HG03571 (cell line): ENCODE measurements around the gene TRPV6.

Source experiments
- ATAC-seq: cut with Tn5 transposase; IDR thresholded peaks from one replicate; pipeline ENCODE4 v1.9.1; 2021; ENCODE audit not compliant: unreplicated experiment

Gene TRPV6

GRCh38 chr7:142870147-142870559, 15.4 kb downstream of the TRPV6 start:
- no peak for ATAC-seq

DNA sequence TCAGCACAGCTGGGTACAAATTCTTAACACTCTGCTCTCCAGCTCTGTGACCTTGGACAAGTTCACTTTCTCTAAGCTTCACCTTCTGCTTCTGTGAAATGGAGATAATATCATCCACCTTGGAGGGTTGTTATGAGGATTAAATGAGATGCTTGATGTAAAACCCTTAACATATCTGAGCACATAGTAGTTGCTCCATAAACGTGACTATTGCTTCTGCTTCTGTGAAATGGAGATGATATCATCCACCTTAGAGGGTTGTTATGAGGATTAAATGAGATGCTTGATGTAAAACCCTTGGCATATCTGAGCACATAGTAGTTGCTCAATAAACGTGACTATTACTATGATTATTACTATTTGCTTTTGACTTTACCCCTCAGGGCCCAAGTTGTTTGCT, 16.1 kb downstream of the TRPV6 start:
- ATAC-seq = no peak

GRCh38 chr7:142868986-142869415, 16.5 kb downstream of the TRPV6 start:
- ATAC-seq = no peak

DNA sequence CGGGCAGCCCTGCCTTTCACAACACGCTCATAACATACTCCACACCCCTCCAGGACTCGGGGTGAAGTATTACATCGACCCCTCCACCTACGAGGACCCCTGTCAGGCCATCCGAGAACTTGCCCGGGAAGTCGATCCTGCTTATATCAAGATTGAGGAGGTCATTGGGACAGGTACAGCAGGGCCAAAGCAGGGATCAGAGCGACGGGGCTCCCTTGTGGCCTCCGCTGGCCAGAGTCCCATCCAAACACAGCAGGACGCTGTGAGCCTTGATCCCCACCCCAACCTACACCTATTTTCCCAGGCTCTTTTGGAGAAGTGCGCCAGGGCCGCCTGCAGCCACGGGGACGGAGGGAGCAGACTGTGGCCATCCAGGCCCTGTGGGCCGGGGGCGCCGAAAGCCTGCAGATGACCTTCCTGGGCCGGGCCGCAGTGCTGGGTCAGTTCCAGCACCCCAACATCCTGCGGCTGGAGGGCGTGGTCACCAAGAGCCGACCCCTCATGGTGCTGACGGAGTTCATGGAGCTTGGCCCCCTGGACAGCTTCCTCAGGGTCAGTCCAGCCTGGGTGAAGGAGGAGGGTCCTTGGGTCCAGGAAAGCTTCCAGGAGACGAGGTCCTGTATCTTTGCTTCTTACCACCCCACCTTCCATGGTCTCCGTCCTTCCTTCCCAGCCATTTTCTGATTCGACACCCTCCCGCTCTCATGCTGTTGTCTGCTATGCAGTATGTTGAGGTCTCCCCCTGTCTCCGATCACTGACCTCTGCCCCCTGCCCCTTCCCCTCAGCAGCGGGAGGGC, 17.2 kb downstream of the TRPV6 start:
- ATAC-seq = no peak

DNA sequence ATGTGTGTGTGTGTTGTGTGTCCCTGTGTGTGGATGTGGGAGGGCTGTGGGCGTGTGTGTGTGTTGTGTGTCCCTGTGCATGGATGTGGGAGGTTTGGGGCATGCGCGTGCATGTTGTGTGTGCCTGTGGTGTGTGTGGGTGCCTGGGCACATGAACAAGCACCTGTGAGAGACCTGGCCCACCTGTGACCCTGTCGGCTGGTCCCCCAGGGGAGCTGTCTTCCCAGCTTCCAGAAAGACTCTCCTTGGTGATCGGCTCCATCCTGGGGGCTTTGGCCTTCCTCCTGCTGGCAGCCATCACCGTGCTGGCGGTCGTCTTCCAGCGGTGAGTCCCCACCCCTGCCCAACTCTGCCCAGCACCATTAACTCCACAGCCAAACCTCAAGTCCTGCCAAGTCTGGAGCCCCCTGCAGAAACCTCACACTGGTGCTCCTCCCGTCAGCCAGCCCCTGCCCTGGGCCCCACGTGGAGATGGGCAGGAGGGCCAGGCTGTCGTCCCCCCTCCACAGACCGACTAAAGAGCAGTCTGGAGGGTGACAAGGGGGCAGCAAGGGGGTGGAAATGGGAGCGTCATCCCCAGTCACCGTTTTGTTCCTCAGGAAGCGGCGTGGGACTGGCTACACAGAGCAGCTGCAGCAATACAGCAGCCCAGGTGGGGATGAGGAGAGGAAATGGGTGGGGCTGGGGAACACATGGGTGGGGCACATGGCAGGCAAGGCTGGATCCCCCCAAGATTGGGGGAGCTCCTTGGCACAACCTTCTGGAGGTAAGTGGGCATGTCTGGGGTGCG, 18.0 kb downstream of the TRPV6 start:
- no peak for ATAC-seq

GRCh38 chr7:142867097-142867378, 18.5 kb downstream of the TRPV6 start:
- no peak for ATAC-seq

GRCh38 chr7:142866361-142867096, 19.0 kb downstream of the TRPV6 start:
- no peak for ATAC-seq

- no peak for ATAC-seq
These were observed 19.8 kb downstream of the TRPV6 start for GRCh38 chr7:142865766-142866165.

GRCh38 chr7:142864980-142865747, 20.4 kb downstream of the TRPV6 start:
- no peak for ATAC-seq

DNA sequence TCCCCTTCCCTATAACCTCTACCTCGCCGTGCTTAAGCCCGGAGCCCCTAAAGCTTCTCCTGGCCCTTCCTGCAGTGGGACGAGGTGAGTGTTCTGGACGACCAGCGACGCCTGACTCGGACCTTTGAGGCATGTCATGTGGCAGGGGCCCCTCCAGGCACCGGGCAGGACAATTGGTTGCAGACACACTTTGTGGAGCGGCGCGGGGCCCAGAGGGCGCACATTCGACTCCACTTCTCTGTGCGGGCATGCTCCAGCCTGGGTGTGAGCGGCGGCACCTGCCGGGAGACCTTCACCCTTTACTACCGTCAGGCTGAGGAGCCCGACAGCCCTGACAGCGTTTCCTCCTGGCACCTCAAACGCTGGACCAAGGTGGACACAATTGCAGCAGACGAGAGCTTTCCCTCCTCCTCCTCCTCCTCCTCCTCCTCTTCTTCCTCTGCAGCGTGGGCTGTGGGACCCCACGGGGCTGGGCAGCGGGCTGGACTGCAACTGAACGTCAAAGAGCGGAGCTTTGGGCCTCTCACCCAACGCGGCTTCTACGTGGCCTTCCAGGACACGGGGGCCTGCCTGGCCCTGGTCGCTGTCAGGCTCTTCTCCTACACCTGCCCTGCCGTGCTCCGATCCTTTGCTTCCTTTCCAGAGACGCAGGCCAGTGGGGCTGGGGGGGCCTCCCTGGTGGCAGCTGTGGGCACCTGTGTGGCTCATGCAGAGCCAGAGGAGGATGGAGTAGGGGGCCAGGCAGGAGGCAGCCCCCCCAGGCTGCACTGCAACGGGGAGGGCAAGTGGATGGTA, 21.5 kb downstream of the TRPV6 start:
- no peak for ATAC-seq

DNA sequence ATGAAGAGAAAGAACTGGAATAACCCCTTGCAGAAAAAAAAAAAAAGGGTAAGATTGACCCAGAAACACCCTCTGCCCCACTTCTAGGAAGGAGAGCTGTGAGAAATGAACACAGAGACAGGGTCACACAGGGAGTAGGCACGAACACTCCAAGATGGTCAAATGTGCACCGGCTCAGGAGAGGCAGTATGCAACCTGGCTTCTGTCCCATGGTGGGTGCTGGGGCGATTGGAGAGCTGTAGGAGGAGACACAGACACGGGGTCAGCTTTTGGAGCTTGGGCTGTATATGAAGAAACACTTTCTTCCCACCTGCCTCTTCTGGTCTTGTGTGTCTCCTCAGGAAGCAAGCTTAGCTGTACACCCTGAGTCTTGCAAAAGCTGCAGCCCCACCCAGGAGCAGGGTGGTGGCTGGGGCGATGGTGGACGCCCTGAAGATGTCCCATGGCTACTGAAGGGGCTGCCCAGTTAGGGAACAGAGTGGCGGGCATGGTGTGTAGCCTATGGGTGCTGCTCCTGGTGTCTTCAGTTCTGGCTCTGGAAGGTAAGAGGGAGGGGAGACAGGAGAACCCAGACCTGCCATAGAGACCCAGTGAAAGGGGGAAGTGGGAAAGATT, 22.7 kb downstream of the TRPV6 start:
- no peak for ATAC-seq

- no peak for ATAC-seq
These were observed 23.2 kb downstream of the TRPV6 start for GRCh38 chr7:142862351-142862750.

GRCh38 chr7:142860968-142861367, 24.6 kb downstream of the TRPV6 start:
- ATAC-seq = no peak

DNA sequence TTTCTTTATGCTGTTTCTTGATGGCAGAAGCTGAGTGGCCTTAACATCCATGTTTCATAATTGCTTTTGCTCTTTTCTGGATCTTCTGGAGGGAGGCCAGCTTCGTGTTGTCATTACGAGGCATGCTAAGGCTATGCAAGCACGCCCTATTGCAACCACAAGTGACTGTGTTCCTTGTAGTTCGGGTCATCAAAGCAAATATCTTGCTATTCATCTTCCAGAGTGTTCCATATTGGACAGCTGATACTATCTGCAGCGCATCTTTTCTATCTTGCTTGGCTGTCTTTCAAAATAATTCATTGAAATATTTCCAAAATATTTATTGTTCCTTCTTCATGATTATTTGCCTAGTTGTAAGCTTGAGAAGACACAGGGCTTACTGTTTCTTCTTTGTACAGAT, 25.7 kb downstream of the TRPV6 start:
- ATAC-seq = no peak

DNA sequence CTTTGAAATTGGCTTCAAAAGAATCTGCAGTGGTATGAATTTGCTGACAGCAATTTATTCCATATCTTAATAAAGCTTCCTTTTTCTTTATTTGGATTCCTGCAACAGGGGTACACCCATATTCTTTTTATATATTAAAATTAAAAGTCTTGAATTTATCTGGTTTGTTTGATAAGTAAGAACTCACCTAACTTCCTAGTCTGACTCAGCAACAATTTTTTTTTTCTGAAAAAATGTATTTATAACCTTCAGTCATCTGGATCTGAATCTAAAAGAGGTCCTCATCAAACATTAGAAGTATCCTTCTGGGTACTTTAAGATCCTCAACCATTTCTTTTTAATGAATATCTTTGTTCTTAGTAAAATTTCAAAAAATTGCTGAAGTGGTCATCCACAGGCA, 26.1 kb downstream of the TRPV6 start:
- ATAC-seq = no peak

- no peak for ATAC-seq
These were observed 27.9 kb downstream of the TRPV6 start for GRCh38 chr7:142857625-142858024.

DNA sequence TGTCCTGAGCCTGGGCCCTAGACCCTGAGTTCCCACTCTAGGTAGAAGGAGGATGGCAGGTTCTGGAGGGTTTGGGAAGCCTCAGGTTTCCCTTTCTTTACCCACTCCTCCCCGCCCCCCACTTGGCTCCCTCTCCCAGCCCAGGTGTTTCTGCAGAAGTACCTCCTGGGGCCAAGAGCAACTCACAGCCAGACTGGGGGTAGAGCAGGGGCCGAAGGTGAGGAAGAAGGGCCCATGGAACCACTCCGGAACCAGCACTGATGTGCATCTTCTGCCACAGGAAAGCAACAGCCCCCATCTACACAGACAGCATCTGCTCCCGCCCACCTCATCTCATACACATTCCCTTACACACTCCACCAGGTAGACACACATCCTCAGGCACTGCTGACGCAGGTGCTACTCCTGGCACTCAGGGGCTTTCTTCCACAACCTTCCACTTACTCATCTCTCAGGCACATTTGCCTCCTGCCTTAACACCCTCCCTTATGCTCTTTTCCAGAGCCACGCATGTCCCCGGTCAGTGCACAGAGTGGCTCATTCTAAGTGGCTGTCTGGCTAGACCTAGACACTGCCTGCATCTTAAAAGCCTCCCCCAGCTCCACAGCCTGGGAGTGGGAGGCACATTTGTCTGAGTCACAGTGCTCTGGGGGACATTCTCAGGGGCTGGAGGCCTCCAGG, 28.8 kb downstream of the TRPV6 start:
- no peak for ATAC-seq

- ATAC-seq = no peak
These were observed 29.6 kb downstream of the TRPV6 start for GRCh38 chr7:142855756-142856564.
